Hepatocyte (in vitro differentiated cells): ENCODE data around the gene KIFC1. TPM values are rescaled to one million over a fixed set of nuclear protein-coding genes. Genes with fewer than 3 reads are reported as not detected.
"Not testable (repeated sequence)": the region's sequence is repeated elsewhere in the genome, so short reads cannot be mapped to it uniquely, and the experiment has no call there.

Experiments
- DNase-seq: peaks from one replicate; pipeline ENCODE4 v3.0.0-alpha.2; 2016; ENCODE audit warnings: low spot score
- H2AFZ ChIP-seq: fragments of 200-600 bp; sonication (generic); 2 replicates; pipeline ENCODE4 v1.6.0; 2016; ENCODE audit warnings: antibody characterized with exemption, mild to moderate bottlenecking
- H3K27ac ChIP-seq: fragments of 200-600 bp; sonication (generic); 2 replicates; pipeline ENCODE4 v1.5.1; 2016; ENCODE audit warnings: mild to moderate bottlenecking
- H3K27me3 ChIP-seq: fragments of 200-600 bp; sonication (generic); 2 replicates; pipeline ENCODE4 v1.6.1; 2016
- H3K36me3 ChIP-seq: fragments of 200-600 bp; sonication (generic); replicated peaks from 2 replicates; pipeline ENCODE4 v1.5.1; 2016; ENCODE audit warnings: low read depth; ENCODE audit not compliant: insufficient read depth
- H3K4me1 ChIP-seq: fragments of 200-600 bp; sonication (generic); 2 replicates; pipeline ENCODE4 v1.5.1; 2016; ENCODE audit warnings: mild to moderate bottlenecking, moderate library complexity; ENCODE audit not compliant: insufficient read depth
- H3K4me2 ChIP-seq: fragments of 200-600 bp; sonication (generic); 2 replicates; pipeline ENCODE4 v1.6.0; 2016
- H3K4me3 ChIP-seq: fragments of 200-600 bp; sonication (generic); 2 replicates; pipeline ENCODE4 v1.5.1; 2016; ENCODE audit warnings: mild to moderate bottlenecking
- H3K79me2 ChIP-seq: fragments of 200-600 bp; sonication (generic); 2 replicates; pipeline ENCODE4 v1.6.0; 2017; ENCODE audit warnings: mild to moderate bottlenecking
- H3K9me2 ChIP-seq: fragments of 200-600 bp; sonication (generic); replicated peaks from 2 replicates; pipeline ENCODE4 v1.6.0; 2017; ENCODE audit warnings: mild to moderate bottlenecking; ENCODE audit not compliant: insufficient read depth
- H3K9me3 ChIP-seq: fragments of 200-600 bp; sonication (generic); 2 replicates; pipeline ENCODE4 v1.5.1; 2016; ENCODE audit warnings: low read depth, mild to moderate bottlenecking
- H4K20me1 ChIP-seq: fragments of 200-600 bp; sonication (generic); 2 replicates; pipeline ENCODE4 v1.6.0; 2016; ENCODE audit warnings: mild to moderate bottlenecking; ENCODE audit not compliant: insufficient read depth, poor library complexity, severe bottlenecking
- CTCF ChIP-seq: fragments of 200-600 bp; sonication (generic); IDR thresholded peaks from 2 replicates; pipeline ENCODE4 v1.5.1; 2016; ENCODE audit warnings: antibody characterized with exemption, mild to moderate bottlenecking; ENCODE audit not compliant: poor library complexity
- EZH2 ChIP-seq: fragments of 200-600 bp; sonication (generic); IDR thresholded peaks from 2 replicates; pipeline ENCODE4 v1.6.1; 2016; ENCODE audit warnings: antibody characterized with exemption, mild to moderate bottlenecking, borderline replicate concordance
- EZH2phosphoT487 ChIP-seq: fragments of 200-600 bp; sonication (generic); IDR thresholded peaks from one replicate; pipeline ENCODE4 v1.6.1; 2018; ENCODE audit warnings: antibody characterized with exemption, mild to moderate bottlenecking, low read depth, moderate library complexity; ENCODE audit not compliant: unreplicated experiment, severe bottlenecking
- WGBS: methylation state at CpG from one replicate; pipeline ENCODE4 v1.1.6; 2016; ENCODE audit warnings: low lambda C conversion rate; ENCODE audit errors: missing lambda C conversion rate; 5-methylcytosine and 5-hydroxymethylcytosine counted together
- polyA plus RNA-seq: library from polyadenylated mRNA; unstranded; fragments of >200 nt; fragmentation: Nextera tagmentation; extraction: Ambion mirVana; gene quantifications from 2 replicates; pipeline ENCODE4 v1.2.1, GENCODE V29; 2016
- total RNA-seq: library from RNA; depleted of rRNA; stranded (reverse); fragments of >200 nt; gene quantifications from 2 replicates; pipeline ENCODE4 v1.2.3, GENCODE V29; 2014

Gene KIFC1
- total and polyA plus RNA-seq, 2 experiments from 2014 or later = 6.1 to 12.7 TPM

- H3K4me3 ChIP-seq = no peak overlapping the region
- no peaks in the 10 kb centered on the region for H3K9me2 ChIP-seq
- H3K4me1 ChIP-seq = peaks cover 10% of the 10 kb centered on the region
- H2AFZ ChIP-seq = no peak overlapping the region
- 91% methylated on average over 3 of the region's 3 CpGs for WGBS
- no peaks in the 10 kb centered on the region for H4K20me1 ChIP-seq
- peak overlapping the region; percentile 31 for H3K27ac ChIP-seq
- H3K79me2 ChIP-seq = no peaks in the 10 kb centered on the region
- no peak for DNase-seq
- no peaks in the 10 kb centered on the region for H3K9me3 ChIP-seq
- no peak overlapping the region for H3K4me2 ChIP-seq
- H3K27me3 ChIP-seq = no peaks in the 10 kb centered on the region
- no peaks in the 10 kb centered on the region for H3K36me3 ChIP-seq
- TF ChIP-seq CTCF (no peak), EZH2 (no peak), EZH2phosphoT487 (no peak)
Measured at GRCh38 chr6:33356295-33356694, 35.3 kb upstream of the KIFC1 start.

GRCh38 chr6:33357160-33357871 lies 34.3 kb upstream of the KIFC1 start:
- H3K27me3 ChIP-seq, H3K4me2 ChIP-seq, H3K9me2 ChIP-seq, H3K4me3 ChIP-seq, H3K36me3 ChIP-seq, DNase-seq, H3K9me3 ChIP-seq, H4K20me1 ChIP-seq, H3K4me1 ChIP-seq, H2AFZ ChIP-seq, H3K79me2 ChIP-seq: not testable (repeated sequence)
- peak overlapping the region; percentile 81 for H3K27ac ChIP-seq
- WGBS = 58% methylated on average over 13 of the region's 13 CpGs

GRCh38 chr6:33359331-33359730 lies 32.3 kb upstream of the KIFC1 start:
- Histone ChIP-seq H3K27ac (no peak overlapping the region), H4K20me1 (no peaks in the 10 kb centered on the region), H3K4me1 (peaks cover 10% of the 10 kb centered on the region), H3K79me2 (no peaks in the 10 kb centered on the region), H3K4me3 (no peak overlapping the region), H3K27me3 (no peaks in the 10 kb centered on the region), H3K4me2 (no peak overlapping the region), H3K9me2 (no peaks in the 10 kb centered on the region), H2AFZ (no peak overlapping the region), H3K36me3 (no peaks in the 10 kb centered on the region), H3K9me3 (no peaks in the 10 kb centered on the region)
- DNase-seq = no peak
- TF ChIP-seq EZH2phosphoT487 = no peak
- no peak for TF ChIP-seq CTCF

- not testable (repeated sequence) for H3K9me3 ChIP-seq, H3K79me2 ChIP-seq, H3K27me3 ChIP-seq, H4K20me1 ChIP-seq, H3K9me2 ChIP-seq, H3K4me2 ChIP-seq, DNase-seq, H3K36me3 ChIP-seq, H3K27ac ChIP-seq, H3K4me1 ChIP-seq, H2AFZ ChIP-seq, H3K4me3 ChIP-seq
- WGBS = 90% methylated on average over 12 of the region's 12 CpGs
Measured at GRCh38 chr6:33363486-33363885, 28.1 kb upstream of the KIFC1 start.

- H3K9me2 ChIP-seq, H3K36me3 ChIP-seq, H3K27me3 ChIP-seq, H3K4me3 ChIP-seq, H4K20me1 ChIP-seq, H3K9me3 ChIP-seq, H3K4me2 ChIP-seq, H2AFZ ChIP-seq, H3K4me1 ChIP-seq, H3K79me2 ChIP-seq, H3K27ac ChIP-seq: not testable (repeated sequence)
- WGBS = 26% methylated on average over 7 of the region's 8 CpGs
- peak; percentile 50 for DNase-seq
Measured at GRCh38 chr6:33364475-33365205, 27.0 kb upstream of the KIFC1 start.

- 81% methylated on average over 10 of the region's 10 CpGs for WGBS
- H3K4me3 ChIP-seq, H3K4me1 ChIP-seq, DNase-seq, H3K27me3 ChIP-seq, H3K9me3 ChIP-seq, H3K4me2 ChIP-seq, H3K9me2 ChIP-seq, H4K20me1 ChIP-seq, H3K27ac ChIP-seq, H2AFZ ChIP-seq, H3K36me3 ChIP-seq, H3K79me2 ChIP-seq: not testable (repeated sequence)
Measured at GRCh38 chr6:33365206-33365971, 26.2 kb upstream of the KIFC1 start.
